Measurements from ENCODE around the gene TTC39C. TPM values are rescaled to one million over a fixed set of nuclear protein-coding genes. Genes with fewer than 3 reads are reported as not detected.

Gene TTC39C
- total and polyA plus RNA-seq, 2 of the 8 experiments (the other 6 are each of a cell fraction or from before 2014, with no cell fraction given), result 8.1 to 79.1 TPM

- Histone ChIP-seq H3K9ac (replicated peaks in 1 of 4; ENCODE audit: extremely low read depth in 1 of 4, low read depth in 3 of 4, low read length in 3 of 4) (no peak overlapping the region), H2BK120ac (replicated peaks; ENCODE audit: low read depth, low read length) (no peak overlapping the region), H4K8ac (ENCODE audit: extremely low read depth, insufficient read depth, low read length) (no peak overlapping the region)
Observed at GRCh38 chr18:24016643-24017042, 2.1 kb downstream of the TTC39C start.

More at GRCh38 chr18:24016643-24017042, 2.1 kb downstream of the TTC39C start:
- Histone ChIP-seq H2AK5ac (ENCODE audit: low read depth, low read length) (no peak overlapping the region), H3K23me2 (ENCODE audit: low read depth, low read length) (peaks cover 7% of the 10 kb centered on the region), H3K14ac (ENCODE audit: insufficient read length) (no peak overlapping the region), H4K5ac (ENCODE audit: insufficient read length, low read depth, low read length) (no peak overlapping the region), H3K9me3 (ENCODE audit: insufficient read depth in 2 of 2, low read depth in 1 of 2, low read length in 1 of 2) (no peaks in the 10 kb centered on the region), H3K4me2 (ENCODE audit: insufficient read depth in 1 of 2, low read depth in 2 of 2, low read length in 2 of 2) (peak overlapping the region; percentile 76 to 88), H2BK20ac (ENCODE audit: low read length) (no peak overlapping the region), H3K79me1 (ENCODE audit: low read depth, low read length) (no peaks in the 10 kb centered on the region; the same call in 1 of the 2 replicates), H3K27me3 (replicated peaks in 1 of 4; ENCODE audit: control insufficient read depth in 3 of 4, extremely low read depth in 1 of 4, insufficient read depth in 3 of 4, low read length in 3 of 4) (peaks cover 0 to 8% (median 2%) of the 10 kb centered on the region in 4 experiments; a peak in 1 of 7 replicates), H3K27ac (ENCODE audit: low read depth, low read length) (no peak overlapping the region), H3K18ac (ENCODE audit: extremely low read depth, low read length) (no peak overlapping the region), H3K56ac (replicated peaks; ENCODE audit: insufficient read length, low read depth, low read length) (no peak overlapping the region), H3K79me2 (ENCODE audit: control insufficient read depth in 1 of 2, insufficient read depth in 2 of 2, low read length in 2 of 2) (peaks cover 5 to 62% of the 10 kb centered on the region in 2 experiments), H3K4me3 (ENCODE audit: extremely low read depth in 1 of 4, insufficient read depth in 2 of 4, low read depth in 3 of 4, low read length in 4 of 4) (peak overlapping the region in 1 of 4 experiments; percentile 94; a peak in 3 of 8 replicates), H3K4ac (replicated peaks; ENCODE audit: insufficient read length, low read depth, low read length) (no peak overlapping the region), H4K20me1 (replicated peaks in 1 of 2; ENCODE audit: control insufficient read depth in 1 of 2, insufficient read depth in 2 of 2, low read length in 2 of 2) (peaks cover 0 to 7% of the 10 kb centered on the region in 2 experiments), H3K4me1 (replicated peaks in 1 of 4; ENCODE audit: control insufficient read depth in 3 of 4, insufficient read depth in 4 of 4, low read length in 3 of 4) (peaks cover 8 to 30% (median 19%) of the 10 kb centered on the region in 4 experiments), H3K23ac (ENCODE audit: insufficient read length) (no peak overlapping the region), H2BK15ac (ENCODE audit: low read length) (no peak overlapping the region), H2BK12ac (ENCODE audit: low read depth, low read length) (no peak overlapping the region), H4K91ac (replicated peaks; ENCODE audit: insufficient read length, low read length) (no peak overlapping the region), H2BK5ac (ENCODE audit: low read depth, low read length) (no peak overlapping the region), H3K36me3 (ENCODE audit: control insufficient read depth in 2 of 4, insufficient read depth in 4 of 4, low read length in 3 of 4) (no peaks in the 10 kb centered on the region), H2AFZ (ENCODE audit: low read length) (no peak overlapping the region)
- CTCF ChIA-PET (ENCODE audit: partially characterized antibody), result interaction anchor here (0.8 to 2.2 kb wide), 6 partner anchors 9 to 131 kb away, joined by 3 to 6 read pairs (median 4); no protein-coding TSS in a partner anchor
- no peak for DNase-seq (ENCODE audit: low read depth in 1 of 2, low spot score in 2 of 2)
- no peak for FAIRE-seq
- WGBS, 2 experiments (ENCODE audit: extremely low coverage in 1 of 2, insufficient coverage in 1 of 2, insufficient read length in 1 of 2, insufficient replicate concordance in 2 of 2, low coverage in 1 of 2, low lambda C conversion rate in 2 of 2, missing lambda C conversion rate in 1 of 2), result 47% methylated on average over 2 of the region's 2 CpGs; no CpG with 5 or more reads in 1 of the 2 experiments
- POLR2A ChIA-PET (ENCODE audit: partially characterized antibody), result interaction anchor here (1.0 to 2.6 kb wide), 3 partner anchors 9 to 44 kb away, joined by 3 to 9 read pairs (median 5); no protein-coding TSS in a partner anchor
- peak; percentile 15 to 31; a peak in 2 of 4 replicates for TF ChIP-seq RAD21 (IDR thresholded peaks at IDR 0.05 in 1 of 2, conservative IDR thresholded peaks at IDR 0.05 in 1 of 2; ENCODE audit: low read depth in 2 of 2, low read length in 2 of 2)
- TF ChIP-seq, protein P1, sequence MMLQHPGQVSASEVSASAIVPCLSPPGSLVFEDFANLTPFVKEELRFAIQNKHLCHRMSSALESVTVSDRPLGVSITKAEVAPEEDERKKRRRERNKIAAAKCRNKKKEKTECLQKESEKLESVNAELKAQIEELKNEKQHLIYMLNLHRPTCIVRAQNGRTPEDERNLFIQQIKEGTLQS (IDR thresholded peaks at IDR 0.05; ENCODE audit: insufficient read depth, low read depth, low read length), result no peak
- peak in 1 of 3 experiments; percentile 50; a peak in 1 of 4 replicates for TF ChIP-seq CTCF (IDR thresholded peaks at IDR 0.05; ENCODE audit: control extremely low read depth in 1 of 3, insufficient read depth in 1 of 3, low read depth in 1 of 3, low read length in 3 of 3)

All from H1 (cell line).